ENCODE data around the gene MAPRE3.

- no peak for TF ChIP-seq CTCF (IDR thresholded peaks at IDR 0.05 in 8 of 11, conservative IDR thresholded peaks at IDR 0.05 in 3 of 11)
- no peak for TF ChIP-seq POLR2A (IDR thresholded peaks at IDR 0.05)
- no peak for TF ChIP-seq POLR2AphosphoS5 (IDR thresholded peaks at IDR 0.05)
Measured at GRCh38 chr2:26975656-26976055, 5.2 kb downstream of the MAPRE3 start.
